Gastrocnemius medialis (tissue), 4 donors: ENCODE measurements around the gene TPRG1.

Experiments used
- CTCF ChIP-seq, 5 experiments: fragments of 450-650 bp in 3 of 5; fragments of 200-600 bp in 2 of 5; sonication (generic) in 2 of 5; IDR thresholded peaks in 4 of 5; conservative IDR thresholded peaks in 1 of 5; 1 replicate in 4 of 5; 2 replicates in 1 of 5; pipeline ENCODE4 v1.5.1; 2016 to 2019; ENCODE audit warnings: antibody characterized with exemption in 5 of 5, mild to moderate bottlenecking in 3 of 5, moderate library complexity in 3 of 5
- POLR2A ChIP-seq, 2 donors: fragments of 450-650 bp; IDR thresholded peaks; one replicate each; pipeline ENCODE4 v1.6.1; 2017; ENCODE audit warnings: antibody characterized with exemption in 2 of 2, mild to moderate bottlenecking in 2 of 2, moderate library complexity in 2 of 2

- TF ChIP-seq POLR2A (IDR thresholded peaks at IDR 0.05): no peak
- no peak for TF ChIP-seq CTCF (IDR thresholded peaks at IDR 0.05 in 4 of 5, conservative IDR thresholded peaks at IDR 0.05 in 1 of 5)
These were observed 11.1 kb upstream of the TPRG1 start for GRCh38 chr3:189160519-189161309.
